Neuron (in vitro differentiated cells): ENCODE results near the gene ABHD12.

Source experiments
- H2AFZ ChIP-seq: one replicate; pipeline ENCODE4 v1.6.1; 2013; ENCODE audit warnings: low read depth, mild to moderate bottlenecking, inconsistent platforms, low read length, moderate library complexity
- H3K27me3 ChIP-seq: one replicate; pipeline ENCODE4 v1.6.1; 2013; ENCODE audit warnings: low read length; ENCODE audit not compliant: insufficient read depth
- H3K36me3 ChIP-seq: one replicate; pipeline ENCODE4 v1.6.1; 2013; ENCODE audit warnings: low read length; ENCODE audit not compliant: insufficient read depth
- H3K4me1 ChIP-seq: one replicate; pipeline ENCODE4 v1.6.1; 2013; ENCODE audit warnings: low read length; ENCODE audit not compliant: insufficient read depth
- H3K4me3 ChIP-seq: 2 replicates; pipeline ENCODE4 v1.5.1; 2013; ENCODE audit warnings: mild to moderate bottlenecking, low read length, moderate library complexity
- H3K9me3 ChIP-seq: one replicate; pipeline ENCODE4 v1.6.1; 2013; ENCODE audit warnings: low read length

The ABHD12 gene

GRCh38 chr20:25288291-25289181 is 102.1 kb downstream of the ABHD12 start:
- H2AFZ ChIP-seq: no peak overlapping the region
- H3K27me3 ChIP-seq: no peaks in the 10 kb centered on the region
- peaks cover 87% of the 10 kb centered on the region for H3K36me3 ChIP-seq
- H3K4me3 ChIP-seq: no peak overlapping the region
- no peaks in the 10 kb centered on the region for H3K9me3 ChIP-seq
- no peaks in the 10 kb centered on the region for H3K4me1 ChIP-seq

- Histone ChIP-seq H3K4me3 (no peak overlapping the region), H3K27me3 (no peaks in the 10 kb centered on the region), H3K36me3 (peaks cover 89% of the 10 kb centered on the region), H2AFZ (no peak overlapping the region), H3K4me1 (no peaks in the 10 kb centered on the region), H3K9me3 (no peaks in the 10 kb centered on the region)
Measured at GRCh38 chr20:25287631-25288290, 102.9 kb downstream of the ABHD12 start.

GRCh38 chr20:25286917-25287316 is 103.7 kb downstream of the ABHD12 start:
- Histone ChIP-seq H3K4me1 (no peaks in the 10 kb centered on the region), H3K27me3 (no peaks in the 10 kb centered on the region), H3K36me3 (peaks cover 88% of the 10 kb centered on the region), H2AFZ (no peak overlapping the region), H3K4me3 (no peak overlapping the region), H3K9me3 (no peaks in the 10 kb centered on the region)

- no peaks in the 10 kb centered on the region for H3K27me3 ChIP-seq
Measured at GRCh38 chr20:25285856-25286798, 104.5 kb downstream of the ABHD12 start.

GRCh38 chr20:25285091-25285647 is 105.5 kb downstream of the ABHD12 start:
- H3K27me3 ChIP-seq: no peaks in the 10 kb centered on the region
- no peak overlapping the region for H2AFZ ChIP-seq
- no peaks in the 10 kb centered on the region for H3K4me1 ChIP-seq
- no peak overlapping the region for H3K4me3 ChIP-seq
- no peaks in the 10 kb centered on the region for H3K9me3 ChIP-seq
- peaks cover 89% of the 10 kb centered on the region for H3K36me3 ChIP-seq

More at GRCh38 chr20:25285856-25286798, 104.5 kb downstream of the ABHD12 start:
- Histone ChIP-seq H3K36me3 (peaks cover 90% of the 10 kb centered on the region), H2AFZ (no peak overlapping the region), H3K4me3 (no peak overlapping the region), H3K4me1 (no peaks in the 10 kb centered on the region), H3K9me3 (no peaks in the 10 kb centered on the region)

- Histone ChIP-seq H3K4me1 (no peaks in the 10 kb centered on the region), H3K27me3 (no peaks in the 10 kb centered on the region), H3K4me3 (no peak overlapping the region), H3K9me3 (no peaks in the 10 kb centered on the region), H3K36me3 (peaks cover 90% of the 10 kb centered on the region), H2AFZ (no peak overlapping the region)
Measured at GRCh38 chr20:25284131-25284601, 106.5 kb downstream of the ABHD12 start.

- Histone ChIP-seq H3K36me3 (peaks cover 90% of the 10 kb centered on the region), H2AFZ (no peak overlapping the region), H3K27me3 (no peaks in the 10 kb centered on the region), H3K4me1 (no peaks in the 10 kb centered on the region), H3K4me3 (no peak overlapping the region), H3K9me3 (no peaks in the 10 kb centered on the region)
Measured at GRCh38 chr20:25283221-25283951, 107.2 kb downstream of the ABHD12 start.

GRCh38 chr20:25282796-25283195 is 107.8 kb downstream of the ABHD12 start:
- Histone ChIP-seq H3K4me3 (no peak overlapping the region), H2AFZ (no peak overlapping the region), H3K27me3 (no peaks in the 10 kb centered on the region), H3K36me3 (peaks cover 90% of the 10 kb centered on the region), H3K4me1 (no peaks in the 10 kb centered on the region), H3K9me3 (no peaks in the 10 kb centered on the region)

- Histone ChIP-seq H3K27me3 (no peaks in the 10 kb centered on the region), H2AFZ (no peak overlapping the region), H3K4me1 (no peaks in the 10 kb centered on the region), H3K36me3 (peaks cover 91% of the 10 kb centered on the region), H3K9me3 (no peaks in the 10 kb centered on the region), H3K4me3 (no peak overlapping the region)
Measured at GRCh38 chr20:25282034-25282781, 108.4 kb downstream of the ABHD12 start.

- Histone ChIP-seq H3K27me3 (no peaks in the 10 kb centered on the region), H3K36me3 (peaks cover 91% of the 10 kb centered on the region), H2AFZ (no peak overlapping the region), H3K4me3 (no peak overlapping the region), H3K4me1 (no peaks in the 10 kb centered on the region), H3K9me3 (no peaks in the 10 kb centered on the region)
Measured at GRCh38 chr20:25281541-25281991, 109.1 kb downstream of the ABHD12 start.

GRCh38 chr20:25280574-25281535 is 109.8 kb downstream of the ABHD12 start:
- H3K36me3 ChIP-seq: peaks cover 90% of the 10 kb centered on the region
- no peak overlapping the region for H3K4me3 ChIP-seq
- H2AFZ ChIP-seq: no peak overlapping the region
- H3K4me1 ChIP-seq: no peaks in the 10 kb centered on the region
- H3K9me3 ChIP-seq: no peaks in the 10 kb centered on the region
- H3K27me3 ChIP-seq: no peaks in the 10 kb centered on the region
